HG02970 (cell line): ENCODE results near the gene EIF3F.

Source experiments
- ATAC-seq: cut with Tn5 transposase; IDR thresholded peaks from one replicate; pipeline ENCODE4 v1.9.1; 2021; ENCODE audit warnings: mild to moderate bottlenecking, moderate library complexity, moderate number of reproducible peaks; ENCODE audit not compliant: unreplicated experiment, low FRiP score

Gene EIF3F, protein sequence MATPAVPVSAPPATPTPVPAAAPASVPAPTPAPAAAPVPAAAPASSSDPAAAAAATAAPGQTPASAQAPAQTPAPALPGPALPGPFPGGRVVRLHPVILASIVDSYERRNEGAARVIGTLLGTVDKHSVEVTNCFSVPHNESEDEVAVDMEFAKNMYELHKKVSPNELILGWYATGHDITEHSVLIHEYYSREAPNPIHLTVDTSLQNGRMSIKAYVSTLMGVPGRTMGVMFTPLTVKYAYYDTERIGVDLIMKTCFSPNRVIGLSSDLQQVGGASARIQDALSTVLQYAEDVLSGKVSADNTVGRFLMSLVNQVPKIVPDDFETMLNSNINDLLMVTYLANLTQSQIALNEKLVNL

DNA sequence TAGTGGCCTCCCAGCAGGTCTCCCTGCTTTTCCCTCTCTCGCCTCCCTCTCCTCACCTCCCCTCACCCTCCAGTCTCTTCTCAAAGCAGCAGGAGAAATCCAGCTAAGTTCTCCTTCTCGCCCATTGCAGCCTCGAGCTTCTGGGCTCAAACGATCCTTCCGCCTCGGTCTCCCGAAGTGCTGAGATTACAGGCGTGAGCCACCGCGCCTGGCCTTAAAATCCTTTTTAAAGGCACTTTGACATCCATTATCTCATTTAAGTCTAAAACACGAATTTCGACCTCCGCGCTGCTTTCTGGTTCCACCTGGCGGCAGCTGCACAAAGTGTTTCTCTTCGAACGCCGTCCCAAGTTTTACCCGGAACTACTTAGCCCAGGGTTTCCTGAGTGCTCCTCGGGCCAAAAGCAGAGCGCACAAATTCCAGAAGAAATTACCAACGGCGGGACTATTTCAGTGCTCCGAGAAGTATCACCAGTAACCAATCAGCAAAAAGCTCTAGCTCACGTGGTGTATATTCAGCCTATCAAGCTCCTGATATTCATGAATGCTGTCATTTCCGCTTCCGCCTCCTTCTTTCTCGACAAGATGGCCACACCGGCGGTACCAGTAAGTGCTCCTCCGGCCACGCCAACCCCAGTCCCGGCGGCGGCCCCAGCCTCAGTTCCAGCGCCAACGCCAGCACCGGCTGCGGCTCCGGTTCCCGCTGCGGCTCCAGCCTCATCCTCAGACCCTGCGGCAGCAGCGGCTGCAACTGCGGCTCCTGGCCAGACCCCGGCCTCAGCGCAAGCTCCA, at the start of gene EIF3F:
TSS of gene EIF3F (plus strand) at position 570 of the 792 bp plus-strand sequence. CDS start at position 586, 16 bp downstream.
- ATAC-seq = peak; percentile 93

DNA sequence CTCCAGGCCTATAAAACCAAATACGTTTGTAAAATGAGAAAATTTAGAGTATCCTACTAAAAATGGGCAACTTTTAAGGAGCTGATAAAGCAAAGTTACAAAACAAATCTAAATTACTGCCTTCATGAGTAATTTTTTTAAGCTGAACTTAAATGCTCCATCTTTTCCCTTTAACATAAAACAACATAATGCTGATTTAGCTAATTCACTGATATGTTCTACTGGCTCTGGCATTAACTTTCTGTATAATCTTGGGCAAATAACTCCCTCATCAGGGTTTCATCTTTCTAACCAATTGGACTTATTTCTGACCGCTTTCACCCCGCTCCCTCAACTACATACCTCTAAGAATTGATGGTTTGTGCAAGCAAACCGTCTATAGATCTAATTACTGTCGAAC, 46.0 kb upstream of the EIF3F start:
- no peak for ATAC-seq

DNA sequence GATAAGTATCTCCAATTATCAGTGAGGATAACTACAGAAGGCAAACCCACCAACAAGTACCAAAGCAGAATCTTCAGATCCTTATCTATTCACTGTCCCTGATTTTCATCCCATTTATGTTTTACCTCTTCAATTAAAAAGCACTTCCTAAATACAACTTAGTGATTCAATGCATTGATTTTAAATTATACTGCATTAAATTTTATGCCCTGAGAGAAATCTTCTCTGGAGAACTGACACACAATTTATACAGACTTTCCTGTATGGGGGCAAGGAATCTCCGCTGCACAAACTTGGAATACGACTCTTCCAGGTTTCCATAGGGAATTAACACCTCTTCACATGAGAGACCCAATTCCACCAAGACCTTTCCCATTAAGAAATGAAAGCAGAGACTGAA, 45.5 kb upstream of the EIF3F start, which contains the start of gene OR10A3:
TSS of gene OR10A3 (minus strand) at position 101 of the 400 bp plus-strand sequence. CDS start 2,188 bp downstream, outside the sequence.
- no peak for ATAC-seq

DNA sequence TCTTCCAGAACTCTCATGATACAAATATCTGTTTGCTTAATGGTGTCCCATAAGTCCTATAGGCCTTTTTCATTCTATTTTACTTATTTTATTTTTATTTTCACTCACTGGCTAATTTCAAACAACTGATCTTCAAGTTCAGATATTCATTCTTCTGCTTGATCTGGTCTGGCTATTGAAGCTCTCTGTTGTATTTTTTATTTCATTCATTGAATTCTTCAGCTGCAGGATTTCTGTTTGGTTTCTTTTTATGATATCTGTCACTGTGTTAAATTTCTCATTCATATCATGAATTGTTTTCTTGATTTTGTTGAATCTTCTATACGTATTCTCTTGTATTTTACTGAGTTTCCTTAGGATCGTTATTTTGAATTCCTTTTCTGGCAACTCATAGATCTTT, 43.0 kb upstream of the EIF3F start:
- no peak for ATAC-seq

DNA sequence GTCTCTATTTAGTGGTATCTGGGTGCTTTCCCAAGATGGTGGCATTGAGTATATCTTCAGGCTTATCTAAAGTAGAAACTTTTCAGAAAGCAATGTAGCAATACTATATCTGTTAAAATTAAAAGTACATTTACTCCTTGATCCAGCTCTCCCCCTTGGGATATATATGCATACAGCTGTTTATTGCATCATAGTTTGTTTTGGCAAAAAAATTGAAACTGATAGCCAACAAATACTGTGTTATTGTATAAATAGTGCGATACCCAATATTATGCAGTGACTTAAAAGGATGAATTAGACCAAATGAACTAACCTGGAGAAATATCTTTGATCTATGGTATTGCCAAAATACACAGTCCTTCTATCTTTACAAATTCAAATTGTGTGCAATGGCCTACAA, 37.2 kb upstream of the EIF3F start:
- no peak for ATAC-seq

DNA sequence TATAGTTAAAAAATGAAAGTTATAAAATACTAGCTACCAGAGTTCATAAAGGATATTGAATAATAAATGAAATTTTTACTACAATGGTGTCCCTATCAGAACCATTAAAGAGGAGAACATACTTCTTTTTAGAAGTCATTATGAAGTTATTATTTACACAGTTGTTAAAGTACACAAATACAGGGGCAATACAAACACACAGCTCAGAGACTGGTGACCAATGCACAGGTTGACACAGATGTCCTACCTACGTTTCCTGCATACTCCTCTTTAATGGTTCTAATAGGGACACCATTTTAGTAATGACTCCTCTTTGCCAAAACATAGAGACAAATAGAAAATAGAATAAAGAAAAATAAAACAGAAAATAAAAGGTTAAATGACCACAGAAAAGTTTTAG, 31.9 kb upstream of the EIF3F start:
- ATAC-seq = no peak

DNA sequence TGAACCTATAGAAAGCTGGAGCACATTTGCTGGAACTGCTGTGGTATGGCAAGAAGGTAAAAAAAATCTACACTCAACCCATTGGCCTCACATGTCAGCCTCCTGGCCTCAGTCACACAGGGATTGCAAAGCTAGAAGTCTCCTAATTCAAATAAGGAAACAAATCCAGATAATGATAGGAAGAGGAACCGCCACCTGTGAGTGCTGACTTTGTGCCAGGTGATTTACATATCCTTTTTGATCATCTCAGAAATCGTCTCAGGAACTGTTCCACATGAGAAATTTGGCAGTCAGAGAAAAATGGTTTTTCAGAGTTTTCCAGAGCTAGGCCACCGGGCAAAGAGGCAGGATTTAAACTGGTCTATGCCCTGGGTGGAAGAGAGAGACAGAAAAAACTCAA, 22.9 kb upstream of the EIF3F start:
- no peak for ATAC-seq

DNA sequence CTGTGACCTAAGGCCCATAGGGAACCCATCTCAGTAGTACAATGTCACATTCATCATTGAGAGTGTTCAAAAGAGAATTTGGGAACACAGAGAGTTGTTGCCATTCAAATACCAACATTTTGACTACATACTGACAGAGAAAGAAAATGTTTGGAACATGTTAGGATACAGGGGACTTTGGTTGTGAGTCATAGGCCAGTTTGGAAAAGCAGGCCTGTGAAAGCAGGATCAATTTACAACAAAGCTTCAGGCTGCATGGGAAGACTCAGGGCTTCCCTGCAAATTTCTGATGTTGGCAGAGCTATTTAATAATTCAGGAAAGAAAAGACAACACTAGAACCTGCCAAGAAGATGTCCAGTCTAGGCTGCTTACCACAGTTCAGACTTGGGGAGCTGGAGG, 22.3 kb upstream of the EIF3F start:
- ATAC-seq = no peak

DNA sequence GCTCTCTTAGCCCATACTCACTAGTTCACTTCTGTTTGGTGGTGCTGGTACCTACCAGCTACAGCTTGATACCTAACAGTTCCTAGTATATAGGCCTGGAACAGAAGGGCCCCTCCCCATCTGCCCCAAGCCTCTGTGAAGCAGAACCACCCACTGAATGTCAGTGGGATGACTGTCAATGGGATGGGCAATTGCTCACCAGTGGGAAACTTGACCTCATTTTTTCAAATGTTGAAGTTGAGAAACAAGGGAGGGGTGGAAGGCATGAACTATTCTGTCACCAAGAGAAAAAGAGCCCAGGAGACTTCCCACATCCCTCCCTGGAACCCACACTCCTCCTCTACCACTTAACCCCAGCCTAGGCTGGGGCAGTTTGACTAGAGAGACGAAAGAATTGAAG, 21.8 kb upstream of the EIF3F start, which contains the start of gene NLRP10:
TSS of gene NLRP10 (minus strand) at position 62 of the 400 bp plus-strand sequence. CDS start 1,952 bp downstream, outside the sequence.
- ATAC-seq = no peak

DNA sequence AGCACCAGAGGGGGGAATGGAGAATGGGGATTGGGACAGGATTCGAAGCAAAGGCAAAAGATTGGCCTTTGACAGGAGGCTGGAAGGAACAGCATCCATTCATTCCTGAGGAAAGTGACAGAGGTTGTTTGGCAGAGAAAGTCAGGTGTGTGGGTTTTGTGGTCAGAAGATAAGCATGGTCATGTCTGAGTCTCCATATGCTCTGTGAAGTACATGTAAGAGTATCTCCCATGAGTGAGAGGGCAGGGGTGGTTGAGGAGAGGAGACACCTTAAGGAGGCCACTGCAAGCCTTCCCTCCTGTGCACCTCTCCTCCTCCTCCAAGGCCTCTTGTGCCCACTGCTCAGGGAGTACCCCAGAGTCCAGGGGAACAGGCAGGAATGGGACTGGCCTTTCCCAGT, 20.0 kb upstream of the EIF3F start:
- no peak for ATAC-seq

DNA sequence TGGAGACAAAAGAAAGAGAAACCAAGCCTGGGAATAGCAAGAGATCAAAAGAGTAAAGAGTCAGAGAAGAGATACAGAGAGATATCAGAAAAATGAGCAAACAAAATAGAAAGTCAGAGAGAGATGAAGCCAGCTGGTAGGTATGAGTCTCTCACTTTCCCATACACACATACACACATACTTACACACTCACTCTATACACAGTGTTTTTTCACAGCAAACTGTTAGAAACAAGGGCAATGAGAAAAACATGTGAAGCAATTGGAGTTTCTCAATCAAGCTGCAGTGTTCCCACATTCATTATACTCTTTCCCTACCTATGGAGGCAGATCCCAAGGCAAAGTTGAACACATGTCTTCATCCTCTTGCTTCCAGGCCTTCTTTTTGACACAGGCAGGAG, 19.3 kb upstream of the EIF3F start:
- no peak for ATAC-seq

DNA sequence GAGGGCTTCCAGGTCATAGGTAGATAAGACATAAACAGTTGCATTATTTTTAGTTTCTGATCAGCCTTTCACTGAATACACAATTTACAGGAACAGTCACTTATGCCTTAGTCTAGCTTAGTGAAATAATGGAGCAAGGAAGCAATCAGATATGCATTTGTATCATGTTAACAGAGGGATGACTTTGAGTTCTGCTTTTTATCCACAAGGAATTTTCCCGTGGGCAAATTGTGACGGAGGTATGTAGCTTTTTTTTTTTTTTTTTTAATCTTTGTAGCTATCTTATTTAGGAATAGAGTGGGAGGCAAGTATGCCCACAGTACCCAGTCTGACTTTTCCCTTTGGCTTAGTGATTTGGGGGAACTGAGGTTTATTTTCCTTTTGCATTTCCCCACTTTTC, 18.5 kb upstream of the EIF3F start:
- no peak for ATAC-seq

DNA sequence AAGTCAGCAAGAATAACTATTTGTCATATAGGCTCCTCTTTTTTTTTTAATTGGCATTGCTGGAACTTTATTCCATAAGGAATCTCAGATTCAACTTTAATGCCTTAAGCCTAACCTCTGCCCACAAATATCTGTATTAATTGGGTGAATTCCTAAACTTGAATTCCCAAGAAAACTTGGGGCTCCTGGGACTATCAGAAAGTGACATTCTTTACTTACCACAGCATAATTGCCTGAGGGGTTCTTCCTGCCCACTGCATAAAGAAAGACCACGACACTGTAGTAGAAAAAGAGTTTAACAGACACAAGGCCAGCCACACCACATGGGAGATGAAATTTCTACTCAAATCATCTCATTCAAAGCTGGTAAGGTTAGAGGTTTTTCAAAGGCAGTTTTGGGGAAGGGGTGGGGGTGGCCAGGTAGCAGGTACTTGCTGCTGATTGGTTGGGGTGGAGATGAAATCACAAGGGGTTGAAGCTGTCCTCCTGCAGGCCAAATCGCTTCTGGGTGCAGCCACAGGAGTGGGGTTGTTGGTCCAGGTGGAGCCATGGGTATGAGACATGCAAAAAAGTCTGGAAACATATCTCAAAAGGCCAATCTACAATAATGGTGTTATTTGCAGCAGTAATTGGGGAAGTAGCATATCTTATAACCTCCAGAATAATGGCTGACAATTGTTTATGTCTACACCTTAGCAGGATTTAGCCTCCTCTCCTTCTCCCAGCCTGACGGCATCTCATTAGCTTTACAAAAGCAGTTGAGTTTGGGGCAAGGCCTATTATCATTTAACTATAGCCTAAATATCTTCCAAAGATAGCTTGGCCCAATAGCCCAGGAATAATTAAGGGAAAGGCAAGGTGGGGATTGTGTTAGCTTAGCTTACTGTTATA, 17.1 kb upstream of the EIF3F start:
- no peak for ATAC-seq

DNA sequence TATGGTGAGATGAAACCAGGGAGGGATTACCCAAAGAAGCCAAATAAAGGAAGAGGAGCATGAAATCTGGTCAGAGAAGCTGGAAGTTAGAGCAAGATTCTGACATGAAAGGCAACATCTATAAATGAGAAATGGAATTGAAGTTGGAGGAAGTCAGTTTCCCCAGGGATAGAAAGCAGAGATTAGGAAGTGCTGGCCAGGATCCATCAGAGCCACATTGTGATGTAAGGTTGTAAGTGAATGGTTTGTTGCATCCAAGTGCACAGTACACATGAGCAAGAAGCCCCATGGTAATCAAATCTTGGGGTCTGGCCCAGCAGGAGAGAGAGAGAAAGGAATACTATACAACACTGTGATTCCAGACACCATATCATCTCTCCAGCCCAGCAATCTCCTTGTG, 15.3 kb upstream of the EIF3F start:
- ATAC-seq = no peak

DNA sequence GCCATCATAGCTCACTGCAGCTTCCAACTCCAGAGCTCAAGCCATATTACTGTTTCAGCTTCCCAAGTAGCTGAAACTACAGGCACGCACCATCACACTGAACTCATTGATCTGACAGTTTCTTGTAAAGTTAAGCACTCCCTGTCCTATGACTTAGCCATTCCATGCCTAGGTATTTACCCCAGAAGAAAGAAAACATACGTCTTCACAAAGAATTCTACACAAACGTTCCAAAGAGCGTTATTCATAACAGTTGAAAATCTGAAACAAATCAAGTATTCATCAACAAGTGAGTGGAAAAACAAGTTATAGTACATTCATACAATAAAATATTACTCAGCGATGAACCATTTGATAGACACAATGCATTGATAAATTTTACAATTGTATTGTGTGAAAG, 14.1 kb upstream of the EIF3F start:
- no peak for ATAC-seq

DNA sequence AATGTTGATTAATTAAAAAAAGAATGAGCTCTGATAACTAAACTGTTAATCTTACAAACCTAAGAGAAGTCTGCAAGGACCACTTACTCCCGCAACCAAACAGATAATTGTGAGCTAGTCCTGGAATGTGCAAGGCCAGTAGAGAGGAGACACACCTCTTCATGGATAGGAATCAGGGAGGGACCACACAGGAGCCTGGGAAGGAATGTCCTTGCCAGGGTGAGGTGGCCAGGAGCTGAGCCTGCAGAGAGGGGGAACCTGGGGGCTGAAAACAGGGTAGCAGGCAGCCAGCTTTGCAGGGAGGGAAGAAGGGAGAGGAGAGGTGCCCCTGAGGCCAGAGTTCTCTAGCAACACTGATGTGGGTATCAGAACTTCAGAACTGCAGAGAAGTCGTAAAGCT, 12.5 kb upstream of the EIF3F start:
- ATAC-seq = no peak

DNA sequence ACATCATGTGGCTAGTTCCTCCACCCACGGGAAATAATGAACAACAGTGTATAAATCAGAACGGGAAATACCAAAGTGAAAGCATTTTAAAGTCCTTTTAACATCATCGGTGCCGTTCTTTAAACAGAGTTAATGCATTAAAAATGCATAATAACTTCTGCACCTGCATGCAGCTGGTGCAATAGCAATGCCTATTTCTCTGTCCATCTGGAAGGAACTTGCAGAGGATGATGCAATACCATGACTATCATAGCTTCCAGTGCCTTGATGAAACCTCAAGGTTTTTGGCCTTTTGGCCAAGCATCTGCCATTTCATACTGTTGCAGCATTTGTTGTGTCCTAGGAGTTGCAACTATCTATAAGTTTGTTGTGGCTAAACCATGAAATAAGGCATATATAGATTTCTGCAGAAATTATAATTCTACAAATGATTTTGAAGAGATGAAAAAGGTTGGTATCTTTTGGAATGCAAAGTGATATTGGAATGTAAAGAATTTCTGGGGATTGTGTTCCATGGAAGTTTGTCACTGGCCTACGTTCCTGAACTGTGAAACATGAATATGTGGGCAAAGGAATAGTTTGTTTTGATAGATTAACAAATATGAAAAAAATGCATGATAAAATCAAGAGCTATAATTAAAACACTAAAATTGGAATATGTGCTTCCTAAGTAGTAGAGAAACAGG, 9.8 kb upstream of the EIF3F start:
- ATAC-seq = no peak

DNA sequence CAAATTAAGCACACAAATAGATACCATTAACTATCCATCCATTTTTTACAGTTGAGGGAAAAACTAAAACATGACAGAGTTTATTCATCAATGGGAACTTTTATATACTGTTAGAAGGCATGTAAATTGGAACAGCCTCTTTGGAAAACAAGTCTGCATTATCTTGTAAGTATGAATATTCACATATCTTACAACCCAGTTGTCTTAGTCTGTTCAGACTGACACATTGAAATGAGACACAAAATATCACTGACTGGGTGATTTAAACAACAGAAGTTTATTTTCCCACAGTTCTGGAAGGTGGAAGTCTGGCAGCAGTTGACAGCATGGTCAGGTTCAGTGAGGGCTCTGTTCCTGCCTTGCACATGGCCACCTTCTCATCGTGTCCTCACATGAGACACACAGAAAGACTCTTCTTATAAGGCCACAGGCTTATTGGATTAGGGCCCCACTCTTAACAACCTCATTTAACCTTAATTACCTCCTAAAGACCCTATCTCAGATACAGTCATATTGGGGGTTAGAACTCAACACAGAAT, 5.4 kb upstream of the EIF3F start:
- no peak for ATAC-seq

DNA sequence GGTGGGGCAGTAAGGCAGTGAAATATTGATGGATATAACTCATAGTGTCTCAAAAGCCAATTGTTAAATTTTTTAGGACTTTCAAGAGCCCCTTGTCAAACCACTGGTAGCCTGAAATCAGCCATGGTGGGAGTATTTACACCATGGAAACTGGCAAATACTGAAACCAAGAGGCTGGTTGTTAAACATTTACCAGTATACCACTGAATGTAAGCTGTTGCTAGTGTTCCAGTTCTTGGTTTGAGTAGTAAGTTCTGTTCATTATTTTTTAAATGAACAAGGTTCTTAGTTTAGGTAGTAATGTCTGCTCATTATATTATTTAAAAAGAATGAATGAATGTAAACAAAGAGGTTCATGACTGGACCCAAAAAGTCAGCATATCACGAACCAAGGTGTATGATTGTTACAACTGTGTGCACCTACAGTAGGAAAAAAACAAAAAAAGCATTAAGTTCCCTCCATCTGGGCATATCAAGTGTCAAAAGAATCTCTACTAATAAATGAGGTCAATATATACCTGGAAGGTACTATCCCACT, 4.5 kb upstream of the EIF3F start:
- ATAC-seq = peak; percentile 40
